Measurements from ENCODE around the gene ACMSD.

- no peak for TF ChIP-seq EZH2 (optimal IDR thresholded peaks at IDR 0.05; ENCODE audit: low read depth, low read length)
- no peak for TF ChIP-seq CTCF (IDR thresholded peaks at IDR 0.05; ENCODE audit: low read length)
- TF ChIP-seq EZH2phosphoT487 (IDR thresholded peaks at IDR 0.05; ENCODE audit: low read length) = no peak
Measured at GRCh38 chr2:134884435-134884834, 46.0 kb downstream of the ACMSD start.
